ENCODE data around the gene KDM4C. TPM values are rescaled to one million over a fixed set of nuclear protein-coding genes. Genes with fewer than 3 reads are reported as not detected.
A peak's percentile ranks its signal among the peaks of the same experiment; 100 is the strongest.

Gene KDM4C
- total and polyA plus RNA-seq, 2 of the 13 experiments (the other 11 are each of a cell fraction or from before 2014, with no cell fraction given), result 19.4 to 23.6 TPM

DNA sequence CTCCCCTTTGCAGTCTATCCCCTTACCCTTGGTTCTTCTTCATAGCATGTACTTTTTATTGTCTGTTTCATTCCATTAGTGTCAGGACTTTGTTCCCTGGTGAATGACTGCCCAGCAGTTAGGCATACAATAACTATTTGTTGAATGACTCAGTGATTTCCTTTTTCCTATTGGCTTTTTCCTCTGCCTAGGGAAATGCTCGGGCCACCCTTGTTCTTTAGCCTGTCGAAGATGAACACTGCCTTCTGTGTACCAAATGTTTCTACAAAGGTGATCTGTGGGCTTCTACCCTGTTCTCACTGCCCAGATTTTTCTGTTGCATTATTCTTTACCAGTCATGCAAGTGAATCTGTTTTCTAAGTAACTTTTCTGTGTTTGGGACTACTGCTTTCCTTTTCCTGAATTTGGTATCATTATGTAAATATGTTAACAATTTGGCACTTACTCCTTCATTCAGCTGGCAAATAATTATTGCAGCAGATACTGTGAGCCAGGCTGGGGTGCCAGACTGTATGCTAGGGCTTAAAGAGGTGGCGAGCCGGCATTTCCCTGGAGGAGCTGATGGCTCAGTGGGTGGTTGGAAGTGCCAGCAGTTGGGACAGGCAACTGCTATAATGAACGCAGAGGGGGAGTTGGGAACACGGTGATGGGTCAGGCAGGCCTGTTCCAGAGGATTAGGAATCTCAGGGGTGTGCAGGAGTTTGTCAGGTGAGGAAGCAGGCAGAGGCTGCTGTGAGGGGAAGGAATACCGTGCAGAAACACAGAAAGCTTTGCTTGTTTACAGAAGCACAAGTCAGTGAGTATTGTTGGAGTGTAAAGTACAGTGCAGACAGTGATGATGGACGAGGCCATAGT is 30.6 kb downstream of the KDM4C start (continued):
- TF ChIP-seq, protein P1, sequence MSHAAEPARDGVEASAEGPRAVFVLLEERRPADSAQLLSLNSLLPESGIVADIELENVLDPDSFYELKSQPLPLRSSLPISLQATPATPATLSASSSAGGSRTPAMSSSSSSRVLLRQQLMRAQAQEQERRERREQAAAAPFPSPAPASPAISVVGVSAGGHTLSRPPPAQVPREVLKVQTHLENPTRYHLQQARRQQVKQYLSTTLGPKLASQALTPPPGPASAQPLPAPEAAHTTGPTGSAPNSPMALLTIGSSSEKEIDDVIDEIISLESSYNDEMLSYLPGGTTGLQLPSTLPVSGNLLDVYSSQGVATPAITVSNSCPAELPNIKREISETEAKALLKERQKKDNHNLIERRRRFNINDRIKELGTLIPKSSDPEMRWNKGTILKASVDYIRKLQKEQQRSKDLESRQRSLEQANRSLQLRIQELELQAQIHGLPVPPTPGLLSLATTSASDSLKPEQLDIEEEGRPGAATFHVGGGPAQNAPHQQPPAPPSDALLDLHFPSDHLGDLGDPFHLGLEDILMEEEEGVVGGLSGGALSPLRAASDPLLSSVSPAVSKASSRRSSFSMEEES (CRISPR knock-in tag; IDR thresholded peaks at IDR 0.05), result peak; percentile 41; the same call in 1 of the 2 replicates
- no peak for TF ChIP-seq ZNF496 (CRISPR knock-in tag; IDR thresholded peaks at IDR 0.05; ENCODE audit: insufficient replicate concordance)
- no peak for TF ChIP-seq EED (CRISPR knock-in tag; IDR thresholded peaks at IDR 0.05)
- TF ChIP-seq, protein P2, sequence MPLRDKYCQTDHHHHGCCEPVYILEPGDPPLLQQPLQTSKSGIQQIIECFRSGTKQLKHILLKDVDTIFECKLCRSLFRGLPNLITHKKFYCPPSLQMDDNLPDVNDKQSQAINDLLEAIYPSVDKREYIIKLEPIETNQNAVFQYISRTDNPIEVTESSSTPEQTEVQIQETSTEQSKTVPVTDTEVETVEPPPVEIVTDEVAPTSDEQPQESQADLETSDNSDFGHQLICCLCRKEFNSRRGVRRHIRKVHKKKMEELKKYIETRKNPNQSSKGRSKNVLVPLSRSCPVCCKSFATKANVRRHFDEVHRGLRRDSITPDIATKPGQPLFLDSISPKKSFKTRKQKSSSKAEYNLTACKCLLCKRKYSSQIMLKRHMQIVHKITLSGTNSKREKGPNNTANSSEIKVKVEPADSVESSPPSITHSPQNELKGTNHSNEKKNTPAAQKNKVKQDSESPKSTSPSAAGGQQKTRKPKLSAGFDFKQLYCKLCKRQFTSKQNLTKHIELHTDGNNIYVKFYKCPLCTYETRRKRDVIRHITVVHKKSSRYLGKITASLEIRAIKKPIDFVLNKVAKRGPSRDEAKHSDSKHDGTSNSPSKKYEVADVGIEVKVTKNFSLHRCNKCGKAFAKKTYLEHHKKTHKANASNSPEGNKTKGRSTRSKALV (CRISPR knock-in tag; IDR thresholded peaks at IDR 0.05), result no peak
- no peak for TF ChIP-seq ZNF878 (CRISPR knock-in tag; IDR thresholded peaks at IDR 0.05)
- TF ChIP-seq, protein P3, sequence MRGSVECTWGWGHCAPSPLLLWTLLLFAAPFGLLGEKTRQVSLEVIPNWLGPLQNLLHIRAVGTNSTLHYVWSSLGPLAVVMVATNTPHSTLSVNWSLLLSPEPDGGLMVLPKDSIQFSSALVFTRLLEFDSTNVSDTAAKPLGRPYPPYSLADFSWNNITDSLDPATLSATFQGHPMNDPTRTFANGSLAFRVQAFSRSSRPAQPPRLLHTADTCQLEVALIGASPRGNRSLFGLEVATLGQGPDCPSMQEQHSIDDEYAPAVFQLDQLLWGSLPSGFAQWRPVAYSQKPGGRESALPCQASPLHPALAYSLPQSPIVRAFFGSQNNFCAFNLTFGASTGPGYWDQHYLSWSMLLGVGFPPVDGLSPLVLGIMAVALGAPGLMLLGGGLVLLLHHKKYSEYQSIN (CRISPR knock-in tag; IDR thresholded peaks at IDR 0.05; ENCODE audit: borderline replicate concordance), result no peak
- no peak; the same call in 1 of the 2 replicates for TF ChIP-seq ZFP1 (CRISPR knock-in tag; IDR thresholded peaks at IDR 0.05)
- peak; percentile 22; the same call in 1 of the 2 replicates for TF ChIP-seq TARDBP (CRISPR knock-in tag; IDR thresholded peaks at IDR 0.05)
- TF ChIP-seq RELA (CRISPR knock-in tag; IDR thresholded peaks at IDR 0.05), result no peak
- no peak for TF ChIP-seq ZNF773 (CRISPR knock-in tag; IDR thresholded peaks at IDR 0.05; ENCODE audit: borderline replicate concordance)
- no peak for TF ChIP-seq ZNF253 (CRISPR knock-in tag; IDR thresholded peaks at IDR 0.05; ENCODE audit: borderline replicate concordance)
- TF ChIP-seq FLYWCH1 (CRISPR knock-in tag; IDR thresholded peaks at IDR 0.05), result no peak
- TF ChIP-seq NPAS2 (CRISPR knock-in tag; IDR thresholded peaks at IDR 0.05; ENCODE audit: borderline replicate concordance), result no peak
- peak; percentile 73; the same call in 1 of the 2 replicates for TF ChIP-seq NFIC (IDR thresholded peaks at IDR 0.05; ENCODE audit: low read length)
- TF ChIP-seq ZC3H13 (CRISPR knock-in tag; IDR thresholded peaks at IDR 0.05), result no peak; the same call in 1 of the 2 replicates
- TF ChIP-seq, protein P4, sequence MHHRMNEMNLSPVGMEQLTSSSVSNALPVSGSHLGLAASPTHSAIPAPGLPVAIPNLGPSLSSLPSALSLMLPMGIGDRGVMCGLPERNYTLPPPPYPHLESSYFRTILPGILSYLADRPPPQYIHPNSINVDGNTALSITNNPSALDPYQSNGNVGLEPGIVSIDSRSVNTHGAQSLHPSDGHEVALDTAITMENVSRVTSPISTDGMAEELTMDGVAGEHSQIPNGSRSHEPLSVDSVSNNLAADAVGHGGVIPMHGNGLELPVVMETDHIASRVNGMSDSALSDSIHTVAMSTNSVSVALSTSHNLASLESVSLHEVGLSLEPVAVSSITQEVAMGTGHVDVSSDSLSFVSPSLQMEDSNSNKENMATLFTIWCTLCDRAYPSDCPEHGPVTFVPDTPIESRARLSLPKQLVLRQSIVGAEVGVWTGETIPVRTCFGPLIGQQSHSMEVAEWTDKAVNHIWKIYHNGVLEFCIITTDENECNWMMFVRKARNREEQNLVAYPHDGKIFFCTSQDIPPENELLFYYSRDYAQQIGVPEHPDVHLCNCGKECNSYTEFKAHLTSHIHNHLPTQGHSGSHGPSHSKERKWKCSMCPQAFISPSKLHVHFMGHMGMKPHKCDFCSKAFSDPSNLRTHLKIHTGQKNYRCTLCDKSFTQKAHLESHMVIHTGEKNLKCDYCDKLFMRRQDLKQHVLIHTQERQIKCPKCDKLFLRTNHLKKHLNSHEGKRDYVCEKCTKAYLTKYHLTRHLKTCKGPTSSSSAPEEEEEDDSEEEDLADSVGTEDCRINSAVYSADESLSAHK (CRISPR knock-in tag; IDR thresholded peaks at IDR 0.05; ENCODE audit: borderline replicate concordance), result no peak
- no peak for TF ChIP-seq CENPX (CRISPR knock-in tag; IDR thresholded peaks at IDR 0.05)
- TF ChIP-seq, protein P5, sequence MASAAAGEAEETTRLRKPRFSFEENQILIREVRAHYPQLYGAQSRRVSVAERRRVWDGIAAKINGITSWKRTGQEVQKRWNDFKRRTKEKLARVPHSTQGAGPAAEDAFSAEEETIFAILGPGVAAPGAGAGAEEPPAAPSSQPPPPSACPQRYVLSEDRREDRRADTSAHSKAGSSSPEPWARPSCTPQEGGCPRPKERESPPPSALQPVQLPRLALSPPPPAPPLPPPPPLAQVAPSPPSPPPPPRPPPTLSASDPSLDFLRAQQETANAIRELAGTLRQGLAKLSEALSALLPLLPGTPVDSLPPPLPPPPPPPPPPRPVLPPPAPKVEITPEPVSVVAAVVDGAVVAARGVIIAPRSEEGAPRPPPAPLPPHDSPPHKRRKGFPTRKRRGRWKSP (CRISPR knock-in tag; IDR thresholded peaks at IDR 0.05), result 0 out of 2 replicates have a peak, but pooled peaks have one; percentile 26
- no peak for TF ChIP-seq ZNF879 (CRISPR knock-in tag; IDR thresholded peaks at IDR 0.05)
- TF ChIP-seq EP300 (IDR thresholded peaks at IDR 0.05; ENCODE audit: low read depth in 2 of 2, low read length in 2 of 2), result peak in 1 of 2 experiments; percentile 80; a peak in 2 of 4 replicates
- TF ChIP-seq EP300 (CRISPR knock-in tag; IDR thresholded peaks at IDR 0.05; ENCODE audit: borderline replicate concordance), result no peak
